IPS-18a (cell line): ENCODE data around the gene PAF1.

ENCODE experiments used
- H3K27ac ChIP-seq: one replicate; pipeline ENCODE4 v1.5.1; 2013; ENCODE audit warnings: low read length
- H3K27me3 ChIP-seq: one replicate; pipeline ENCODE4 v1.6.1; 2013; ENCODE audit warnings: mild to moderate bottlenecking, low read length; ENCODE audit not compliant: control insufficient read depth, insufficient read depth
- H3K36me3 ChIP-seq: one replicate; pipeline ENCODE4 v1.6.1; 2013; ENCODE audit warnings: low read depth, low read length; ENCODE audit not compliant: control insufficient read depth
- H3K4me1 ChIP-seq: one replicate; pipeline ENCODE4 v1.6.1; 2013; ENCODE audit warnings: low read depth, low read length; ENCODE audit not compliant: control insufficient read depth
- H3K4me3 ChIP-seq: one replicate; pipeline ENCODE4 v1.5.1; 2013; ENCODE audit warnings: low read length
- H3K9ac ChIP-seq: one replicate; pipeline ENCODE4 v1.6.1; 2013; ENCODE audit warnings: mild to moderate bottlenecking, low read length, moderate library complexity
- H3K9me3 ChIP-seq: one replicate; pipeline ENCODE4 v1.6.1; 2013; ENCODE audit warnings: low read depth, low read length; ENCODE audit not compliant: control insufficient read depth

The PAF1 gene

GRCh38 chr19:39372941-39373340, 18.0 kb downstream of the PAF1 start:
- no peak overlapping the region for H3K27ac ChIP-seq
- H3K36me3 ChIP-seq = peaks cover 57% of the 10 kb centered on the region
- no peak overlapping the region for H3K9ac ChIP-seq
- H3K9me3 ChIP-seq = no peaks in the 10 kb centered on the region
- no peaks in the 10 kb centered on the region for H3K4me1 ChIP-seq
- no peak overlapping the region for H3K4me3 ChIP-seq
- H3K27me3 ChIP-seq = no peaks in the 10 kb centered on the region

GRCh38 chr19:39372047-39372802, 18.7 kb downstream of the PAF1 start:
- Histone ChIP-seq H3K27me3 (no peaks in the 10 kb centered on the region), H3K9ac (no peak overlapping the region), H3K4me3 (no peak overlapping the region), H3K36me3 (peaks cover 51% of the 10 kb centered on the region), H3K4me1 (no peaks in the 10 kb centered on the region), H3K27ac (no peak overlapping the region), H3K9me3 (no peaks in the 10 kb centered on the region)

- Histone ChIP-seq H3K27me3 (no peaks in the 10 kb centered on the region), H3K4me1 (no peaks in the 10 kb centered on the region), H3K9ac (no peak overlapping the region), H3K4me3 (no peak overlapping the region), H3K36me3 (peaks cover 40% of the 10 kb centered on the region), H3K27ac (no peak overlapping the region), H3K9me3 (no peaks in the 10 kb centered on the region)
These were observed 20.2 kb downstream of the PAF1 start for GRCh38 chr19:39370735-39371134.

GRCh38 chr19:39369200-39369599, 21.7 kb downstream of the PAF1 start:
- H3K4me3 ChIP-seq = no peak overlapping the region
- H3K9ac ChIP-seq = no peak overlapping the region
- no peaks in the 10 kb centered on the region for H3K27me3 ChIP-seq
- H3K9me3 ChIP-seq = no peaks in the 10 kb centered on the region
- peaks cover 38% of the 10 kb centered on the region for H3K36me3 ChIP-seq
- H3K4me1 ChIP-seq = no peaks in the 10 kb centered on the region
- H3K27ac ChIP-seq = no peak overlapping the region

GRCh38 chr19:39365531-39365930, 25.4 kb downstream of the PAF1 start:
- no peaks in the 10 kb centered on the region for H3K9me3 ChIP-seq
- H3K4me1 ChIP-seq = no peaks in the 10 kb centered on the region
- H3K4me3 ChIP-seq = no peak overlapping the region
- H3K27me3 ChIP-seq = no peaks in the 10 kb centered on the region
- no peak overlapping the region for H3K9ac ChIP-seq
- peaks cover 39% of the 10 kb centered on the region for H3K36me3 ChIP-seq
- no peak overlapping the region for H3K27ac ChIP-seq

- Histone ChIP-seq H3K27me3 (no peaks in the 10 kb centered on the region), H3K4me1 (no peaks in the 10 kb centered on the region), H3K36me3 (peaks cover 37% of the 10 kb centered on the region), H3K27ac (no peak overlapping the region), H3K9me3 (no peaks in the 10 kb centered on the region), H3K9ac (no peak overlapping the region), H3K4me3 (no peak overlapping the region)
These were observed 26.9 kb downstream of the PAF1 start for GRCh38 chr19:39363901-39364457.

- H3K27ac ChIP-seq = no peak overlapping the region
- no peak overlapping the region for H3K4me3 ChIP-seq
- no peaks in the 10 kb centered on the region for H3K27me3 ChIP-seq
- no peak overlapping the region for H3K9ac ChIP-seq
- H3K4me1 ChIP-seq = no peaks in the 10 kb centered on the region
- H3K36me3 ChIP-seq = peaks cover 43% of the 10 kb centered on the region
- H3K9me3 ChIP-seq = no peaks in the 10 kb centered on the region
These were observed 27.9 kb downstream of the PAF1 start for GRCh38 chr19:39362682-39363657.

GRCh38 chr19:39360599-39360998, 30.3 kb downstream of the PAF1 start:
- Histone ChIP-seq H3K27ac (no peak overlapping the region), H3K9ac (no peak overlapping the region), H3K36me3 (peaks cover 61% of the 10 kb centered on the region)

GRCh38 chr19:39359026-39359425, 31.9 kb downstream of the PAF1 start:
- H3K27me3 ChIP-seq = no peaks in the 10 kb centered on the region
- H3K4me3 ChIP-seq = no peak overlapping the region
- H3K9me3 ChIP-seq = no peaks in the 10 kb centered on the region
- peaks cover 72% of the 10 kb centered on the region for H3K36me3 ChIP-seq
- H3K27ac ChIP-seq = no peak overlapping the region
- no peaks in the 10 kb centered on the region for H3K4me1 ChIP-seq
- no peak overlapping the region for H3K9ac ChIP-seq

More at GRCh38 chr19:39360599-39360998, 30.3 kb downstream of the PAF1 start:
- Histone ChIP-seq H3K4me3 (no peak overlapping the region), H3K9me3 (no peaks in the 10 kb centered on the region), H3K27me3 (no peaks in the 10 kb centered on the region), H3K4me1 (no peaks in the 10 kb centered on the region)

- Histone ChIP-seq H3K4me3 (no peak overlapping the region), H3K27ac (no peak overlapping the region), H3K4me1 (no peaks in the 10 kb centered on the region), H3K36me3 (peaks cover 75% of the 10 kb centered on the region), H3K9ac (no peak overlapping the region), H3K9me3 (no peaks in the 10 kb centered on the region), H3K27me3 (no peaks in the 10 kb centered on the region)
These were observed 34.3 kb downstream of the PAF1 start for GRCh38 chr19:39356647-39357046.

- Histone ChIP-seq H3K9me3 (no peaks in the 10 kb centered on the region), H3K27ac (no peak overlapping the region), H3K27me3 (no peaks in the 10 kb centered on the region), H3K36me3 (peaks cover 77% of the 10 kb centered on the region), H3K4me1 (no peaks in the 10 kb centered on the region), H3K4me3 (no peak overlapping the region), H3K9ac (no peak overlapping the region)
These were observed 34.8 kb downstream of the PAF1 start for GRCh38 chr19:39356073-39356472.
